CD8-positive, alpha-beta memory T cell (primary cell): ENCODE results near the gene BBX. TPM values are rescaled to one million over a fixed set of nuclear protein-coding genes. Genes with fewer than 3 reads are reported as not detected.

Experiments
- CTCF ChIA-PET: fragments of 350-600 bp; sonication (Branson Sonifier 250); formaldehyde crosslinking; loops from one replicate; lab custom pipeline; 2021; ENCODE audit warnings: antibody characterized with exemption; lab: Charles Lee
- POLR2A ChIA-PET: fragments of 350-600 bp; sonication (Branson Sonifier 250); formaldehyde crosslinking; loops from one replicate; lab custom pipeline; 2021; ENCODE audit warnings: antibody characterized with exemption; lab: Charles Lee
- DNase-seq, 5 donors: peaks; one replicate each; pipeline versions ENCODE4 v3.0.0 to v3.0.0-alpha.2; 2020 to 2022; ENCODE audit warnings: mixed read lengths in 1 of 5
- H3K27ac ChIP-seq: one replicate; pipeline ENCODE4 v1.7.0; 2013; ENCODE audit warnings: low read depth, mild to moderate bottlenecking, low read length, moderate library complexity
- H3K27me3 ChIP-seq: 2 replicates; pipeline ENCODE4 v1.7.0; 2013; ENCODE audit warnings: low read length, mild to moderate bottlenecking; ENCODE audit not compliant: insufficient read depth, poor library complexity, severe bottlenecking
- H3K36me3 ChIP-seq: 2 replicates; pipeline ENCODE4 v1.7.0; 2013; ENCODE audit warnings: mild to moderate bottlenecking, low read length, moderate library complexity; ENCODE audit not compliant: insufficient read depth
- H3K4me1 ChIP-seq: 2 replicates; pipeline ENCODE4 v1.7.0; 2013; ENCODE audit warnings: mild to moderate bottlenecking, low read length, moderate library complexity; ENCODE audit not compliant: insufficient read depth
- H3K4me3 ChIP-seq: 2 replicates; pipeline ENCODE4 v1.7.0; 2013; ENCODE audit warnings: mild to moderate bottlenecking, low read length
- H3K9me3 ChIP-seq: 2 replicates; pipeline ENCODE4 v1.7.0; 2013; ENCODE audit warnings: mild to moderate bottlenecking, low read length
- H3K27ac Mint-ChIP-seq, 8 donors: one replicate each; pipeline ENCODE4 v1.8.0; 2020 to 2021; ENCODE audit warnings: mixed read lengths in 8 of 8, mild to moderate bottlenecking in 6 of 8, inconsistent platforms in 3 of 8, moderate library complexity in 3 of 8
- H3K27me3 Mint-ChIP-seq, 2 donors: one replicate each; pipeline ENCODE4 v1.8.0; 2020 to 2021; ENCODE audit warnings: mixed read lengths in 2 of 2, mild to moderate bottlenecking in 1 of 2, moderate library complexity in 1 of 2
- H3K36me3 Mint-ChIP-seq, 3 donors: one replicate each; pipeline ENCODE4 v1.8.0; 2020 to 2021; ENCODE audit warnings: mixed read lengths in 3 of 3, inconsistent platforms in 1 of 3, mild to moderate bottlenecking in 1 of 3
- H3K4me1 Mint-ChIP-seq, 3 donors: one replicate each; pipeline ENCODE4 v1.8.0; 2020 to 2021; ENCODE audit warnings: mixed read lengths in 3 of 3, inconsistent platforms in 1 of 3, mild to moderate bottlenecking in 1 of 3
- H3K4me3 Mint-ChIP-seq, 7 donors: one replicate each; pipeline ENCODE4 v1.8.0; 2020 to 2021; ENCODE audit warnings: mixed read lengths in 7 of 7, mild to moderate bottlenecking in 6 of 7, moderate library complexity in 4 of 7, inconsistent platforms in 2 of 7
- H3K9me3 Mint-ChIP-seq, 5 donors: one replicate each; pipeline ENCODE4 v1.8.0; 2020 to 2022; ENCODE audit warnings: mixed read lengths in 5 of 5, mild to moderate bottlenecking in 3 of 5, moderate library complexity in 2 of 5, inconsistent platforms in 1 of 5
- polyA plus RNA-seq: library from polyadenylated mRNA; unstranded; fragments of 300-500 nt; fragmentation: Illumina TruSeq; gene quantifications from one replicate; pipeline ENCODE4 v1.2.3, GENCODE V29; 2021
- total RNA-seq, 2 experiments: library from RNA; stranded (reverse); gene quantifications; one replicate each; pipeline ENCODE4 v1.2.3, GENCODE V29; 2021

The BBX gene
- total and polyA plus RNA-seq, 3 experiments from 2014 or later, result 44.5 to 126 (median 54.0) TPM

DNA sequence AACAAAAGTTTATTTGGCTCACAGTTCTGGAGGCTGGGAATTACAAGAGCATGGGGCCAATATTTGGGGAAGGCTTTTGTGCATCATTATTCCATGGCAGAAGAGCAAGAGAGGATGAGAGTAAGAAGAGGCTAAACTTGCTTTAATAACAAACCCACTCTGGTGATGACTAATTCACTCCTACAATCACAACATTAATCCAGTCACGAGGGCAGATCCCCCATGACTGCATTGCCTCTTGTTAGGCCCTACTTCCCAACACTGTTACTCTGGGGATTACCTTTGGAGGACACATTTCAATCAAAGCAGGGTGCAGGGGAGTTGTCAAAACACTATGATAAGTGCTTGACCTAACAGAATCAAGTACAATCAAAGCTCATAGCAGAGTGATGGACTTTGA is 181.7 kb downstream of the BBX start:
- Histone ChIP-seq H3K4me3 (no peak overlapping the region), H3K36me3 (no peaks in the 10 kb centered on the region), H3K9me3 (no peaks in the 10 kb centered on the region), H3K4me1 (no peaks in the 10 kb centered on the region), H3K27me3 (no peaks in the 10 kb centered on the region), H3K27ac (no peak overlapping the region)
- no peaks in the 10 kb centered on the region for H3K9me3 Mint-ChIP-seq
- H3K4me3 Mint-ChIP-seq, result no peak overlapping the region
- H3K4me1 Mint-ChIP-seq, result peaks cover 20 to 62% (median 49%) of the 10 kb centered on the region in 3 donors
- ChIA-PET CTCF (interaction anchor here (1.5 kb wide), 1 partner anchor 14 kb away, joined by 3 read pairs; no protein-coding TSS in a partner anchor), POLR2A (no interaction called here)
- H3K27me3 Mint-ChIP-seq, result no peaks in the 10 kb centered on the region
- DNase-seq, result no peak
- H3K27ac Mint-ChIP-seq, result peak overlapping the region in 1 of 8 donors; percentile 16
- peaks cover 0 to 4% (median 3%) of the 10 kb centered on the region in 3 donors for H3K36me3 Mint-ChIP-seq

DNA sequence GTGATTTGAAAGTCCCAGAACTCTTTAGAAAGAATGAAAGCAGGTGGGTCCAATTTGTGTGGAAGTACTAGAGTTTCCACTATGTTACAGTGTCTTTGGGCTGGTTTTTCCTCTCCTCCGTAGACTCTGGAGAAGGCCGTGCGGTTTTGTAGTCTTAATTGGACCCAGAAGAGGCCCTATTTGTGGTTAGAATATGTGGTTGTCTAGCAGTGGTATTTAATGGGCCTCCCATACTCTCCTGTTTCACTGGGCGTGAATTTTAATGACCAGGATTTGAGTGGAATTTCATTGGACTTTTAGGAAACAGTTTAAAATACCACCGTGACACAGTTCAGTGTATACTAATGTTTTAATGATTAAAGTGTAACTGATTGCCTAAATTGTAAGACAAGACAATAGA is 182.3 kb downstream of the BBX start:
- DNase-seq, result no peak
- Histone ChIP-seq H3K4me3 (no peak overlapping the region), H3K27ac (no peak overlapping the region), H3K27me3 (no peaks in the 10 kb centered on the region), H3K9me3 (no peaks in the 10 kb centered on the region), H3K4me1 (no peaks in the 10 kb centered on the region), H3K36me3 (no peaks in the 10 kb centered on the region)
- Mint-ChIP-seq H3K4me1 (peaks cover 15 to 56% (median 49%) of the 10 kb centered on the region in 3 donors), H3K27me3 (no peaks in the 10 kb centered on the region), H3K36me3 (peaks cover 0 to 4% (median 4%) of the 10 kb centered on the region in 3 donors), H3K27ac (peak overlapping the region in 1 of 8 donors; percentile 30), H3K9me3 (no peaks in the 10 kb centered on the region), H3K4me3 (no peak overlapping the region)
- POLR2A ChIA-PET, result no interaction called here
- CTCF ChIA-PET, result interaction anchor here (1.5 kb wide), 1 partner anchor 15 kb away, joined by 3 read pairs; no protein-coding TSS in a partner anchor

GRCh38 chr3:107710851-107711250 is 188.1 kb downstream of the BBX start:
- CTCF ChIA-PET, result no interaction called here
- peaks cover 0 to 46% (median 19%) of the 10 kb centered on the region in 3 donors for H3K36me3 Mint-ChIP-seq
- Histone ChIP-seq H3K4me3 (no peak overlapping the region), H3K36me3 (no peaks in the 10 kb centered on the region), H3K4me1 (no peaks in the 10 kb centered on the region), H3K27me3 (no peaks in the 10 kb centered on the region), H3K27ac (no peak overlapping the region), H3K9me3 (no peaks in the 10 kb centered on the region)
- peak overlapping the region in 3 of 8 donors; percentile 19 to 47 (median 24) for H3K27ac Mint-ChIP-seq
- no peak overlapping the region for H3K4me3 Mint-ChIP-seq
- H3K9me3 Mint-ChIP-seq, result no peaks in the 10 kb centered on the region
- DNase-seq, result no peak
- peaks cover 7 to 10% (median 8%) of the 10 kb centered on the region in 3 donors for H3K4me1 Mint-ChIP-seq
- POLR2A ChIA-PET, result no interaction called here
- no peaks in the 10 kb centered on the region for H3K27me3 Mint-ChIP-seq

GRCh38 chr3:107716734-107717133 is 194.0 kb downstream of the BBX start:
- Histone ChIP-seq H3K27ac (no peak overlapping the region), H3K36me3 (peaks cover 6% of the 10 kb centered on the region), H3K9me3 (no peaks in the 10 kb centered on the region), H3K4me3 (no peak overlapping the region), H3K4me1 (no peaks in the 10 kb centered on the region), H3K27me3 (no peaks in the 10 kb centered on the region)
- Mint-ChIP-seq H3K4me1 (peaks cover 5 to 13% (median 12%) of the 10 kb centered on the region in 3 donors), H3K27ac (no peak overlapping the region), H3K9me3 (no peaks in the 10 kb centered on the region), H3K4me3 (no peak overlapping the region), H3K27me3 (no peaks in the 10 kb centered on the region), H3K36me3 (peaks cover 3 to 68% (median 24%) of the 10 kb centered on the region in 3 donors)
- CTCF ChIA-PET, result no interaction called here
- no peak for DNase-seq
- POLR2A ChIA-PET, result no interaction called here

DNA sequence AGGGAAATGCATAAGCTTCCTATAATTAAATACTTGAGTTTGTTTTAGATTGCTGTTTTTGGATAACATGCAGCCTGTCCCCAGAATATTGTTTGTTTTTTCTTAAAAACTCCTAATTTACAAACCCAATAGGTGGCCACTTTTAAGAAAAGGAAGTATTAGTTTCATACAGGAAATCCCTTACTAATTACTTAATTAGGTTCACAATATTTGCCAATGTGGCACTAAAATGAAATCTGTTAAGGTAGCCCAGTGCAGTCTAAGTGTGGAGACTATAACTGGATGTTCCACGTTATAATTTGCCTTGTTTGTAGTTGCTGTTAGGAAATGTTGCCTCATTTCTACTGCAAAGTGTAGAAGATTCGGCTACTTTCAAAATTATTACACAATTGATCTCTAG is 195.8 kb downstream of the BBX start:
- Mint-ChIP-seq H3K27me3 (peaks cover 0 to 2% of the 10 kb centered on the region in 2 donors), H3K36me3 (peaks cover 11 to 58% (median 20%) of the 10 kb centered on the region in 3 donors), H3K4me3 (no peak overlapping the region), H3K9me3 (peaks cover 0 to 2% (median 0%) of the 10 kb centered on the region in 5 donors), H3K27ac (peak overlapping the region in 1 of 8 donors; percentile 58), H3K4me1 (peaks cover 5 to 13% (median 9%) of the 10 kb centered on the region in 3 donors)
- Histone ChIP-seq H3K27me3 (no peaks in the 10 kb centered on the region), H3K9me3 (no peaks in the 10 kb centered on the region), H3K27ac (no peak overlapping the region), H3K4me1 (no peaks in the 10 kb centered on the region), H3K4me3 (no peak overlapping the region), H3K36me3 (peaks cover 6% of the 10 kb centered on the region)
- no peak for DNase-seq
- ChIA-PET POLR2A (no interaction called here), CTCF (no interaction called here)

DNA sequence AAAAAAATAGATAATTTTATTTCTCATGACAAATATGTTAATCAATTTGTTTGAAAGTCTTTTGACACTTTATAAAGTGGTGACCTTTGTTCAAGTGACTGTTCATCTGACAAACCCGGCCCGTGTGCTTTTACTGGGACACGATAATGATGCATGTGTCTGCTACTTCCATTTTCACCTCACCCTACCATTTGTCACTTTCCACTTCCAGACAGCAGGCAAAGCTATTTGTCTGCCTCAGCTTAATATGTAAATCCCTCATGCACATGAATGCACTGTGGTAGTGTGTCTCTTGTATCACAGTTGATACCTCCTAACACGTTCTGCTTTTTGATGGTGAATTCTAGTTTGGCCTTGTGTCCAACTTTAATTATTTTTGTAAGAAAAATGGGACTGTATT is 204.3 kb downstream of the BBX start:
- Mint-ChIP-seq H3K27ac (no peak overlapping the region), H3K4me1 (peaks cover 0 to 12% (median 8%) of the 10 kb centered on the region in 3 donors), H3K36me3 (peaks cover 23 to 66% (median 29%) of the 10 kb centered on the region in 3 donors), H3K27me3 (peaks cover 0 to 2% of the 10 kb centered on the region in 2 donors), H3K4me3 (no peak overlapping the region), H3K9me3 (peaks cover 0 to 2% (median 0%) of the 10 kb centered on the region in 5 donors)
- Histone ChIP-seq H3K4me3 (no peak overlapping the region), H3K9me3 (no peaks in the 10 kb centered on the region), H3K27ac (no peak overlapping the region), H3K36me3 (peaks cover 6% of the 10 kb centered on the region), H3K4me1 (no peaks in the 10 kb centered on the region), H3K27me3 (no peaks in the 10 kb centered on the region)
- no peak for DNase-seq
- CTCF ChIA-PET, result interaction anchor here (0.5 to 1.6 kb wide), 2 partner anchors 10 to 1546 kb away, joined by 3 to 4 read pairs; no protein-coding TSS in a partner anchor
- POLR2A ChIA-PET, result no interaction called here

DNA sequence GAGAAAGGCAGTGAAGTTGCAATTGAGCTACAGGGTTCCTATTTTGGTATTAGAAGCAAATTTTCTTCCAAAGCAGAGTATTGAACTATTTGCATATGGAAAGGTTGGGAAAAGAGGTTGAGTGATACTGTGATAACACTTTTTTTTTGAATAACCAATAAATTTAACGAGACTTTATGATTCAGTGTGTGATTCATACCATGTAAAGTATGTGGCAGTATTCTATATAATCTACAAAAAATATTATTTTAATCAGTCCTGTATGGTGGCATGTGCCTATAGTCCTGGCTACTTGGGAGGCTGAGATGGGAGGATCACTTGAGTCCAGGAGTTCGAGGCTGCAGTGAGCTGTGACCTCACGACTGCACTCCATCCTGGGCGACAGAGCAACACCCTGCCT is 206.9 kb downstream of the BBX start:
- peaks cover 6% of the 10 kb centered on the region for H3K36me3 ChIP-seq
- Mint-ChIP-seq H3K27me3 (no peaks in the 10 kb centered on the region), H3K27ac (no peak overlapping the region), H3K9me3 (no peaks in the 10 kb centered on the region), H3K4me1 (peaks cover 0 to 12% (median 10%) of the 10 kb centered on the region in 3 donors), H3K4me3 (no peak overlapping the region), H3K36me3 (peaks cover 25 to 74% (median 25%) of the 10 kb centered on the region in 3 donors)
- no peaks in the 10 kb centered on the region for H3K4me1 ChIP-seq
- POLR2A ChIA-PET, result no interaction called here
- H3K4me3 ChIP-seq, result no peak overlapping the region
- no peak for DNase-seq
- CTCF ChIA-PET, result interaction anchor here (0.9 to 1.9 kb wide), 3 partner anchors 11 to 40 kb away, joined by 3 to 7 read pairs (median 4); no protein-coding TSS in a partner anchor
- H3K9me3 ChIP-seq, result no peaks in the 10 kb centered on the region
- no peak overlapping the region for H3K27ac ChIP-seq
- no peaks in the 10 kb centered on the region for H3K27me3 ChIP-seq

DNA sequence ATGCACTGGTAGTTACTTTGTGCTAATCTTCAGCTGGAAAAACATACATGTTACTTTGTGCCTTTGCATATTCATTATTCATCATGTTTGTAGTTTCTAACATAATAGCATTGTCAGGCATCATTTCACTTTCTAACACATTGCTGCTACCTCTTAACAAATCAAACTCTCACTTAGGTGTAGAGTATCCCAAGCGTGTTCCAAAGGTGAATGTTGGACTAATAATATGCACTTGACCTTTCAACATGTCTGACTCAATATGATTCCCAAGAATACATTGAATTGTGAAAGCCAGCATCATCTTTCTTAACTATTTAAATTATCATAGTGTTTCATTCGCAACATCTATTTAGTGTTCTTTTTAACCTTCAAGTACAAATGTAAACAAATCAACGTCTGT is 211.6 kb downstream of the BBX start:
- ChIA-PET POLR2A (no interaction called here), CTCF (no interaction called here)
- no peak overlapping the region for H3K4me3 ChIP-seq
- H3K4me1 ChIP-seq, result no peaks in the 10 kb centered on the region
- no peak overlapping the region for H3K27ac ChIP-seq
- peaks cover 3% of the 10 kb centered on the region for H3K36me3 ChIP-seq
- Mint-ChIP-seq H3K9me3 (no peaks in the 10 kb centered on the region), H3K4me3 (no peak overlapping the region), H3K27me3 (no peaks in the 10 kb centered on the region), H3K27ac (peak overlapping the region in 1 of 8 donors; percentile 41), H3K4me1 (peaks cover 0 to 8% (median 3%) of the 10 kb centered on the region in 3 donors), H3K36me3 (peaks cover 18 to 52% (median 18%) of the 10 kb centered on the region in 3 donors)
- no peaks in the 10 kb centered on the region for H3K27me3 ChIP-seq
- no peak for DNase-seq
- no peaks in the 10 kb centered on the region for H3K9me3 ChIP-seq
